GM13977 (cell line): Measurements from ENCODE around the gene ADNP.
A peak's percentile ranks its signal among the peaks of the same experiment; 100 is the strongest.

Experiments used
- DNase-seq: peaks from one replicate; pipeline ENCODE4 v3.0.0; 2012; ENCODE audit warnings: low spot score
- CTCF ChIP-seq: IDR thresholded peaks from 2 replicates; pipeline ENCODE4 v1.5.1; 2012; ENCODE audit warnings: mild to moderate bottlenecking, control low read depth; ENCODE audit not compliant: insufficient read depth; ENCODE audit errors: extremely low read depth, missing control alignments
- in situ Hi-C: fragments of 300-500 bp; cut with MboI; formaldehyde crosslinking; loops from one replicate; pipeline ENCODE4 v1.12.0; 2022; ENCODE audit warnings: low sequenced_read_pairs, low pct_unique_long_range_greater_than_20kb, mixed read lengths, inconsistent platforms; ENCODE audit not compliant: unreplicated experiment

ADNP gene

GRCh38 chr20:50969435-50969834, 38.2 kb upstream of the ADNP start:
- no peak for DNase-seq
- no peak for TF ChIP-seq CTCF
- in situ Hi-C loops, result no loop called here

- in situ Hi-C loops, result no loop called here
- no peak for DNase-seq
- TF ChIP-seq CTCF, result no peak
Measured at GRCh38 chr20:50968289-50968688, 37.1 kb upstream of the ADNP start.

GRCh38 chr20:50967586-50967985, 36.3 kb upstream of the ADNP start:
- DNase-seq, result no peak
- in situ Hi-C loops, result no loop called here
- no peak for TF ChIP-seq CTCF

- in situ Hi-C loops, result no loop called here
- no peak for TF ChIP-seq CTCF
- no peak for DNase-seq
Measured at GRCh38 chr20:50959543-50960126, 28.4 kb upstream of the ADNP start.

- TF ChIP-seq CTCF, result no peak
- DNase-seq, result peak; percentile 86
- in situ Hi-C loops, result no loop called here
Measured at GRCh38 chr20:50958615-50959542, 27.6 kb upstream of the ADNP start, which contains the start of gene MOCS3. MOCS3 (plus strand) TSS chr20:50958818; CDS start chr20:50958843, 25 bp downstream.

- TF ChIP-seq CTCF, result no peak
- in situ Hi-C loops, result no loop called here
- DNase-seq, result peak; percentile 86
Measured at GRCh38 chr20:50957798-50958614, 26.8 kb upstream of the ADNP start, which contains the start of gene DPM1. DPM1 (minus strand) TSS chr20:50958532; CDS start chr20:50958523, 9 bp downstream.
